GM20431 (cell line): ENCODE results near the gene KRT33B.
"Not testable (repeated sequence)": the region's sequence is repeated elsewhere in the genome, so short reads cannot be mapped to it uniquely, and the experiment has no call there.

Experiments used
- in situ Hi-C: fragments of 300-500 bp; cut with MseI, MboI; formaldehyde crosslinking; loops from one replicate; pipeline ENCODE4 v1.15.0; 2020; ENCODE audit warnings: low sequenced_read_pairs; ENCODE audit not compliant: unreplicated experiment

KRT33B gene

GRCh38 chr17:41394254-41394996, 24.8 kb upstream of the KRT33B start:
- in situ Hi-C loops = no loop called here

GRCh38 chr17:41393826-41394225, 24.2 kb upstream of the KRT33B start:
- in situ Hi-C loops = no loop called here

GRCh38 chr17:41393294-41393693, 23.7 kb upstream of the KRT33B start:
- in situ Hi-C loops = no loop called here

GRCh38 chr17:41392278-41392677, 22.7 kb upstream of the KRT33B start:
- in situ Hi-C loops = no loop called here

GRCh38 chr17:41391535-41391934, 21.9 kb upstream of the KRT33B start:
- in situ Hi-C loops = no loop called here

GRCh38 chr17:41390411-41390938, 20.9 kb upstream of the KRT33B start:
- in situ Hi-C loops = no loop called here

GRCh38 chr17:41387670-41388069, 18.1 kb upstream of the KRT33B start:
- in situ Hi-C loops = no loop called here

GRCh38 chr17:41386227-41386626, 16.6 kb upstream of the KRT33B start:
- in situ Hi-C loops = no loop called here

- in situ Hi-C loops = no loop called here
Observed at GRCh38 chr17:41383690-41384089, 14.1 kb upstream of the KRT33B start.

GRCh38 chr17:41382394-41382793, 12.8 kb upstream of the KRT33B start:
- in situ Hi-C loops = no loop called here

- in situ Hi-C loops = not testable (repeated sequence)
Observed at GRCh38 chr17:41381943-41382342, 12.3 kb upstream of the KRT33B start, which contains the start of gene KRT34. TSS of gene KRT34 (minus strand) at chr17:41382306. CDS start at chr17:41382246, 60 bp downstream.

GRCh38 chr17:41380091-41380490, 10.5 kb upstream of the KRT33B start:
- in situ Hi-C loops = not testable (repeated sequence)

- in situ Hi-C loops = no loop called here
Observed at GRCh38 chr17:41377546-41377945, 7.9 kb upstream of the KRT33B start.

GRCh38 chr17:41369023-41369422, 590 bp downstream of the KRT33B start:
- in situ Hi-C loops = no loop called here

- in situ Hi-C loops = no loop called here
Observed at GRCh38 chr17:41367426-41368075, 2.1 kb downstream of the KRT33B start.

- in situ Hi-C loops = no loop called here
Observed at GRCh38 chr17:41366070-41366469, 3.5 kb downstream of the KRT33B start.

- in situ Hi-C loops = no loop called here
Observed at GRCh38 chr17:41363881-41364280, 5.7 kb downstream of the KRT33B start.

- in situ Hi-C loops = no loop called here
Observed at GRCh38 chr17:41360296-41360995, 9.2 kb downstream of the KRT33B start.

GRCh38 chr17:41354536-41354935, 15.1 kb downstream of the KRT33B start:
- in situ Hi-C loops = no loop called here

GRCh38 chr17:41352597-41353366, 16.8 kb downstream of the KRT33B start:
- in situ Hi-C loops = no loop called here
